Left renal pelvis (tissue), 4 donors: ENCODE data around the gene DAB2IP. TPM values are rescaled to one million over a fixed set of nuclear protein-coding genes. Genes with fewer than 3 reads are reported as not detected.
A peak's percentile ranks its signal among the peaks of the same experiment; 100 is the strongest.
"Not testable (repeated sequence)": the region's sequence is repeated elsewhere in the genome, so short reads cannot be mapped to it uniquely, and the experiment has no call there.

Experiments
- DNase-seq, 4 donors: peaks; one replicate each; pipeline ENCODE4 v3.0.0-alpha.2; 2013; ENCODE audit warnings: low read depth in 4 of 4, low spot score in 3 of 4
- polyA plus RNA-seq, 4 donors: library from polyadenylated mRNA; unstranded; fragments of 120-200 nt; gene quantifications; one replicate each; pipeline ENCODE4 v1.2.1, GENCODE V29; 2013; ENCODE audit not compliant: insufficient read length in 4 of 4

Gene DAB2IP
- polyA plus RNA-seq, 4 donors = 33.4 to 43.9 (median 39.6) TPM

DNA sequence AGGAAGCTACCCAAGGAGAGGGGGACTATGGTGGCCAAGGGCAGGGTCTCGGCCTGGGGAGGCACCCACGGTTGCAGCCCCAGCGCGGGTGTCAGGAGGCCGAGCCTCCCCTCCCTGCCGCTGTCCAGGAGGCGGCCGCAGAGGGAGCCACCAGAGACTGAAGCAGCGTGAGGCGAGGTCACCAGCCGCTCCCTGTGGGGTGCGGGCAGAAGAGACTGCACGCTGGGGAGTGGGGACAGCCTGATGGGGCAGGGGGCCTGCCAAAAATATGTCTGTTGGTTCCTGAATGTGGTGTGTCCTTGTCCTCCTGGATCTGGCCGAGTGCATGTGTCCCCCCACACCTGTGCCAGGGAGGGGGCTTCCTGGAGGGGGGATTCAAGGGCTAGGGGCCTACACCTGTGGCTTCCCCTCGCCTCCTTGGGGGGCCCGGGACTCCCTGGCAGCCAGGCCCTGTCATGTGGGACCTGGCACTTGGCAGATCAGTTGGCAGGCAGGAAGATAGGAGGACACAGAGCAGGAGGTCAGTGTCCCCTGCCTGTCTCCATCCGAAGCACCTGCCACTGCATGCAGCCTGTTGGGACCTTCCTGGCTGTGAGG lies 131.2 kb downstream of the DAB2IP start:
- no peak for DNase-seq

DNA sequence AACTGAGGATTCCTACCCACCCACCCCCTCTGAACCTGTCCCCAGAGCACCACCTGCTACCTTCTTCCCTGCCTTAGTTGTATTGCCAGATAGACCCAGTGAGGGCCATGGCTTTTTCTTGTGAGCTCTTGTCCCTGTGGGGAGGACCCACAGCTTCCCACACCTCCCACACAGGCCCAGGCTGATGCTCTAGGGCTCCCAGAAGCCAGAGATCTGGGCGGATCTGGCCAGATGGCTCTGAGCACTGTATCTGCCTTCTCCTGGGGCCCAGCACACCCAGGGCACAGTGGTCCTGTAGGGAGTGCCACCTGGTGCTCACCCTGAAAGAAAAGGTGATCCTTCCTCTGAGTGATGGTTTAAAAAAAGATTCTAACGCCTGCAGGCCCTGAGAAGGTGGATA lies 131.7 kb downstream of the DAB2IP start:
- DNase-seq = no peak

GRCh38 chr9:121783521-121784507 lies 132.4 kb downstream of the DAB2IP start:
- DNase-seq = no peak

DNA sequence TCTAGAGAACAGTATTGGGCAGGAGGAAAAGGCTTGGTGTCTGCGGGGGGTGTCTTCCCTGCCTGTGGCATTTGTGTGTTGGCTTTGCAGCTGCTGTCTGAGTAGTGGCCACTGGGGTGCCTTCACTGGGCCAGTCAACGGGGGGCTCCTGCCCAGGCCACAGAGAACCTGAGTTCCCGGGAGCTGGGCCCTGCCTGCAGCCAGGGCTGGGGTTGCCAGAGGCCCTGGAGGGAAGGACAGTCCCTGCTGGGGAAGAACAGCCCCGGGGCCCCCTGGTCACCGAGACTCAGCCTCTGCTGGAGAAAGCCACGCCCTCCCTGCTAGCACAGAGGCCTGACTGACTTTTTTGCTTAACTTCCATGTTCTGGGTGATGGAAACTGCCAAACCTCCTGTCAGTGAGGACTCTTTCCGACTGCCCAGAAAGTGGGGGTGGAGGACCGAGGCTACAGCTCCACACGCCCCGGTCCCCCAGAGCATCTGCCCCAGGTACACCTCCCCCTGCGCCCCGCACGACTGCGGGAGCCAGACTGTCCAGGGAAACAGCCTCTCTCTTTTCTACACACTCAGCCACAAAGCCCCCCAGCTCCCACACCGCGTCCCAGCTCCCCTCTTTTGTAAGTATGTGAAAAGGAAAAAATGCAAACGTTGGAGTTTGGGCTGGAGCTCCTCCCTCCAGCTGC lies 133.4 kb downstream of the DAB2IP start:
- no peak for DNase-seq

- no peak for DNase-seq
These were observed 134.5 kb downstream of the DAB2IP start for GRCh38 chr9:121785673-121786542.

DNA sequence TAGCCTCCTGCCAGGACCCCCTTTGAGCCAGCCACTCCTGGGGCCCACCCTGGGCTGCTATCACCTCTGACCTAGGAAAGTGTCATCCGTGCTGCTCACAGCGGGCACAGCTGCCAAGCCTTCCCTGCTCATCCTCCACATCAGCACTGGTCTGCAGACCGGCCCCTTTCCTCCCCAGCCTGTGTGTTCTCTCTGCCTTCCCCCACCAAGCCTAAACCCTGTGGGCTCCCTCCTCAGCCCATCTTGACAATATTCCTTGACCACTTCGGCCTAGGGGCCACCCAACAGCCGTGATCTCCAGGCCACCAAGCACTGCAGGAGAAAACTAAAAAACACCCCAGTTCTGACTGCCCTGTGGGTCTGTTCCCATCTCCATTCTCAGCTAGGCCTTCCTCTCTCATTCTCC lies 135.1 kb downstream of the DAB2IP start:
- DNase-seq = no peak

- DNase-seq = no peak
These were observed 135.6 kb downstream of the DAB2IP start for GRCh38 chr9:121786998-121787422.

GRCh38 chr9:121788686-121789366 lies 137.4 kb downstream of the DAB2IP start:
- DNase-seq = no peak

DNA sequence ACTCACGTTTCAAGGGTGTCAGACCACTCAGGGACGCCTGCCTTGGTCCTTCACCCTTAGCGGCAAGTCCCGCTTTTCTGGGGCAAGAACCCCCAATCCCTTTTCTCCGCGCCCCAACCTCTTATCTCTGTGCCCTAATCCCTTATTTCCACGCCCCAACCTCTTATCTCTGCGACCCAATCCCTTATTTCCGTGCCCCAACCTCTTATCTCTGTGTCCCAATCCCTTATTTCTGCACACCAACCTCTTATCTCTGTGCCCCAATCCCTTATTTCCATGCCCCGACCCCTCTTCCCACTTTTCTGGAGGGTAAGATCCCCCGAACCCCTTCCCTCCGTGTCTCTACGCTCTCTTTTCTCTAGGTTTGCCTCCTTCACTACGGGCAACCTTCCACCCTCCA lies 139.4 kb downstream of the DAB2IP start:
- DNase-seq = no peak

DNA sequence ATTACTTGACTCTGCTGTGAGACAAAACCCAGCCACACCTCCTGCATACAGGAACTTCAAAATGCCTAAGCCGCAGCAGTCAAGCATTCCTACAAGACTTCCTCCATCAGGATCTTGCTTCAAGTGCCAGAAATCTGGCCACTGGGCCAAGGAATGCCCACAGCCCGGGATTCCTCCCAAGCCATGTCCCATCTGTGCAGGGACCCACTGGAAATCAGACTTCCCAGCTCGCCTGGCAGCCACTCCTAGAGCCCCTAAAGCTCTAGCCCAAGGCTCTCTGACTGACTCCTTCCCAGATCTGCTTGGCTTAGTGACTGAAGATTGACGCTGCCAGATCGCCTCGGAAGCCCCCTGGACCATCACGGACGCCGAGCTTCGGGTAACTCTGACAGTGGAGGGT lies 141.0 kb downstream of the DAB2IP start:
- DNase-seq = not testable (repeated sequence)

DNA sequence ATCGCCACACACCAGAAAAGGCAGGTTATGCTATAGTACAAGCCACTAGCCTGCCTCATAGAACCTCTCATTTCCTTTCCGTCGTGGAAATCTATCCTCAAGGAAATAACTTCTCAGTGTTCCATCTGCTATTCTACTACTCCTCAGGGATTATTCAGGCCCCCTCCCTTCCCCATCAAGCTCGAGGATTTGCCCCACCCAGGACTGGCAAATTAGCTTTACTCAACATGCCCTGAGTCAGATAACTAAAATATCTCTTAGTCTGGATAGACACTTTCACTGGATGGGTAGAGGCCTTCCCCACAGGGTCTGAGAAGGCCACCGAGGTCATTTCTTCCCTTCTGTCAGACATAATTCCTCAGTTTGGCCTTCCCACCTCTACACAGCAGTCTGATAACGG lies 142.9 kb downstream of the DAB2IP start:
- DNase-seq = not testable (repeated sequence)

GRCh38 chr9:121797081-121797480 lies 145.6 kb downstream of the DAB2IP start:
- peak in 3 of 4 donors; percentile 38 to 60 (median 39) for DNase-seq

DNA sequence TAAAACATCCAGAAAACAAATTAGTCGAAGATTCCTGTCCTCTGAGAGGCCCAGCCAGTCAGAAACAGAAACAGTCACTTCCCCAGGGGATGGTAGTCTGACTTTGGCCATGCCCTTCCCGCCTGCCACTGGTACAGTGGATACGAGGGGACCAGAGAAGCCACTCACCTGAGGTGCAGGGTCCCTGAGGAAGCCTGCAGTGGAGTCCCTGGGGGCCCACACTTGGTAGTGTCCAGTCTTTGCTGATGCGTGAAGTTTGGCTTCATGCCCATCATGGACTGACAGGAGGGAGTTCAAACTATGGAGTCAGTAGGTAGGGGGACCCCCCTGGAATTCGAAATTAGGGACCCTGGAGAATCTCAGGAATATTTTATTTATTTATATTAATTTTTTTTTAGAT lies 147.5 kb downstream of the DAB2IP start:
- no peak for DNase-seq

- DNase-seq = no peak
These were observed 148.9 kb downstream of the DAB2IP start for GRCh38 chr9:121800376-121800775.

- no peak for DNase-seq
These were observed 150.1 kb downstream of the DAB2IP start for GRCh38 chr9:121801579-121801978.

- no peak for DNase-seq
These were observed 151.3 kb downstream of the DAB2IP start for GRCh38 chr9:121802753-121803152.

GRCh38 chr9:121807069-121807822 lies 155.8 kb downstream of the DAB2IP start:
- DNase-seq = no peak

DNA sequence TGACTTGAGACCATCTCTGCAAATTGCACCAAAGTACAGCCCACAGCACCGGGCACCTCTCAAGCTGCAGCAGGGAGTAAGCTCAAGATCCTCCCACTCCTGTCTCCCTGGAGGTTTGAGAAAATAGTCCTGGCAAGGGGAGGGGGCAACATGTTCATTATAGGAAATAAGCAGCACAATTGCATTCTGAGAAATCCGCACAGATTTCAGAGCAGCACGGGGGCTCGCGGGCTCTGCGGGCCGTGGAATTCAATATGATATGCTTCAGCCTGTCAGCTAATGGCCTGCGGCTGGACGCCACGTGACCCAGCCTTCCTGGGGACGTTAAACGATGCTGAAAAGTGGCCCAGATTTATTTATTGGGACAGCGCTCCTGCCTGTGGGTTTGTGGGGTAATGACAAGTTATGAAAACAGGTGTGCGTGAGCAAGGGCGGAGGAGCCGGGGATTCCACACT lies 156.4 kb downstream of the DAB2IP start:
- DNase-seq = peak in 1 of 4 donors; percentile 19

- DNase-seq = no peak
These were observed 157.3 kb downstream of the DAB2IP start for GRCh38 chr9:121808781-121809180.
